GM21515 (cell line): ENCODE data around the gene AMN.

Source experiments
- ATAC-seq: cut with Tn5 transposase; IDR thresholded peaks from one replicate; pipeline ENCODE4 v1.9.1; 2021; ENCODE audit not compliant: unreplicated experiment

AMN gene

GRCh38 chr14:102927878-102928411, 5.5 kb downstream of the AMN start:
- no peak for ATAC-seq

GRCh38 chr14:102928412-102929240, 6.2 kb downstream of the AMN start:
- ATAC-seq: peak; percentile 51

GRCh38 chr14:102929241-102930137, 7.0 kb downstream of the AMN start:
- ATAC-seq: no peak

GRCh38 chr14:102930138-102930752, 7.8 kb downstream of the AMN start:
- no peak for ATAC-seq

- ATAC-seq: no peak
Measured at GRCh38 chr14:102930753-102931579, 8.5 kb downstream of the AMN start.

- ATAC-seq: no peak
Measured at GRCh38 chr14:102931580-102932285, 9.3 kb downstream of the AMN start.

GRCh38 chr14:102932484-102933248, 10.2 kb downstream of the AMN start:
- ATAC-seq: no peak

- no peak for ATAC-seq
Measured at GRCh38 chr14:102933618-102934231, 11.3 kb downstream of the AMN start.

- no peak for ATAC-seq
Measured at GRCh38 chr14:102935756-102936155, 13.3 kb downstream of the AMN start.

- ATAC-seq: no peak
Measured at GRCh38 chr14:102937331-102938175, 15.1 kb downstream of the AMN start.

- no peak for ATAC-seq
Measured at GRCh38 chr14:102938191-102938590, 15.7 kb downstream of the AMN start.

GRCh38 chr14:102939329-102939728, 16.9 kb downstream of the AMN start:
- ATAC-seq: no peak

- no peak for ATAC-seq
Measured at GRCh38 chr14:102939820-102940561, 17.5 kb downstream of the AMN start.

- no peak for ATAC-seq
Measured at GRCh38 chr14:102940729-102941362, 18.4 kb downstream of the AMN start.

- no peak for ATAC-seq
Measured at GRCh38 chr14:102941419-102942011, 19.1 kb downstream of the AMN start.

GRCh38 chr14:102942069-102942468, 19.6 kb downstream of the AMN start:
- ATAC-seq: no peak
